HG02981 (cell line): Measurements from ENCODE around the gene SMYD3.
A peak's percentile ranks its signal among the peaks of the same experiment; 100 is the strongest.

Source experiments
- ATAC-seq: cut with Tn5 transposase; IDR thresholded peaks from one replicate; pipeline ENCODE4 v1.9.1; 2021; ENCODE audit warnings: mild to moderate bottlenecking, moderate library complexity; ENCODE audit not compliant: unreplicated experiment

Gene SMYD3

DNA sequence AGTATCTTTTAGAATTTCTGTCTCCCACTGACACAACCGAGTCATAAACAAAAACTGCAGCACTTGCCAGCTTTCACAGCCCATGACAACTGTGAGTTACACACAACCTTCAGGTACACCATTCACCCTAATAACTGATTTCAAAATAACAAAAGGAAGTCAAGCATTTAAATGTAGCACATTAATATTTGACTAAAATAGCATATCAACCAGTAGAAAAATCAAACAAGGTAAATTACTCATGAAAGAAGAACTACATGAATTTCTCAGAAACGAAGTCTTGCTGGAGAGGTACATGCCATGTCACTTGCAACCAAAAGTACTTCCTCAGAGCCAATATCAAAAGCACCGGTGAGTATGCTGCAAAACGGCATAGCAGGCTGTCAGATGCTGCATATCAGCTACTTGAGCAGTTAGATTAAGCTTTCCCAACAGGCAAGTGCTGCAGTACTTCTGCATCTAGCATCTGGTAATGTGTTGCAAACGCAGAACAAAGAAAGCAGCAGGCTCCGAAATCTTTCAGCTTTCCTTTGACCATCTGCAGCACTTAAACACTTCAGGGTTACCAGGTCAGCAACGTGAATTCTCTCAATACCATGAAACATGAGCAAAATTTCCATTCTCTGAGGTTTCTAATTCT, 223.2 kb downstream of the SMYD3 start:
- no peak for ATAC-seq

DNA sequence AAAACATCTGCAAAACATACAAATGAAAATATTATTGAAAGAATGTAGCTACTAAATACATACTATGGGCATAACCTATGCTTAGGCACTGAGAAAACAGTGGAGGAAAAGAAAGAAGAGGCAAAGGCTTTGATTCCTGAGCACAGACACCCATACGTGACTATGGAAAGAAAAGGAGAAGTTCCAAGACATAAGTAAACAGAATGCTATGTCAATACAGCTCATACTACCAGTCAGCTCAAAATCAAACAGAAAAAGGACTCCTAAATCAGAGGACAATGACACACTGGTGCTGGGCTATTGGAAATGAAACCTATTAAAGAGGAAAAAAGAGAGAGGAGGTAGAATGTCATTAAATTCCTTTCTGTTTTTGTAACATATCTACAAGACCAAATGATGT, 225.4 kb downstream of the SMYD3 start:
- no peak for ATAC-seq

DNA sequence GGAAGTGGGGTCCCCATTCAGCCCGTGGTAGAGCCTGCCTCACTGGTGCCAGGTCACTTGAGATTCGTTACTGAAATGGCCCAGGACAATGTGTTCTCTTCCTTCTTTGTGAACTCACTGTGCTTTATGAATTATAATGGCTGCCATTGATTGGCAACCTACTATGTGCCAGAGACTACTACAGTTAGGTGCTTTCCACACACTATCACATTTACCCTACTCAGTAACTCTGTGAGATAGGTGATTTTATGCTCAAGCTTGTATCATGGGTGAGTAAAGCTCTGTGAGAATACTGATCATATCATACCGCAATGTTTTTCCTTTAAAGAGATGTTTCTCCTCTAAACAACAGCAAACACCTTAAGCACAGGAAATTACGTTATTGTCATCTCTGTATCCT, 225.9 kb downstream of the SMYD3 start:
- ATAC-seq = no peak

GRCh38 chr1:246280551-246280950, 226.5 kb downstream of the SMYD3 start:
- no peak for ATAC-seq

- no peak for ATAC-seq
Observed at GRCh38 chr1:246279402-246279801, 227.7 kb downstream of the SMYD3 start.

DNA sequence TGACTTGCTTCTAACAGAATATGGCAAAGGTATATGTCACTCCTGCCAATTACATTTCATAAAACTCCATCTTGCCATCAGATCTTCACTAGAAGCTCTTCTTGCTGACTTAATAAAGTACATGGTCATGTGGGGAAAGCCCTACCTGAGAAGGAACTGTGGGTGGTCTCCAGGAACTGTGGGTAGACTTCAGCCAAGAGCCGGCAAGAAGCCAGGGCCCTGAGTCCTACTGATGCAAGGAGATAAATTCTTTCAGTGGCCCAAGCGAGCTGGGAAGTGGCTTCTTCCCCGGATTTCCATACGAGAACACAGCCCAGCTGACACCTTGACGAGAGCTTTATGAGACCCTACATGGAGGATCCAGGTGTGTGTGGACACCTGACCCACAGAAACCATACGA, 228.7 kb downstream of the SMYD3 start:
- no peak for ATAC-seq

- ATAC-seq = no peak
Observed at GRCh38 chr1:246275036-246275435, 232.0 kb downstream of the SMYD3 start.

- no peak for ATAC-seq
Observed at GRCh38 chr1:246274186-246274585, 232.9 kb downstream of the SMYD3 start.

GRCh38 chr1:246271516-246271915, 235.6 kb downstream of the SMYD3 start:
- ATAC-seq = no peak

GRCh38 chr1:246270236-246270635, 236.8 kb downstream of the SMYD3 start:
- peak; percentile 97 for ATAC-seq

DNA sequence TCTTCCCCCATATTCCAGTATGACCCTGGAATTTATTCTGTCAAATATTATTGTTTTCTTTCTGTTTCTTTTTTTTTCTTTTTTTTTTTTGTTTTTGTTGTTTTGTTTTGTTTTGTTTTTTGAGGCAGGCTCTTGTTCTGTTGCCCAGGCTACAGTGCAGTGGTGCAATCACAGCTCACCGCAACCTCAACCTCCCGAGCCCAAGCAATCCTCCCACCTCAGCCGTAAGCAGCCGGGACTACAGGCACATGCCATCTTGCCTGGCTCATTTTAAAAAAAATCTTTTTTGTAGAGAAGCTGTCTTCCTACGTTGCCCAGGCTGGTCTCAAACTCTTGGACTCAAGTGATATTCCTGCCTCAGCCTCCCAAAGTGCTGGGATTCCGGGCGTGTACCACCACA, 237.6 kb downstream of the SMYD3 start:
- no peak for ATAC-seq

- no peak for ATAC-seq
Observed at GRCh38 chr1:246267896-246268295, 239.2 kb downstream of the SMYD3 start.

GRCh38 chr1:246267426-246267825, 239.7 kb downstream of the SMYD3 start:
- no peak for ATAC-seq

DNA sequence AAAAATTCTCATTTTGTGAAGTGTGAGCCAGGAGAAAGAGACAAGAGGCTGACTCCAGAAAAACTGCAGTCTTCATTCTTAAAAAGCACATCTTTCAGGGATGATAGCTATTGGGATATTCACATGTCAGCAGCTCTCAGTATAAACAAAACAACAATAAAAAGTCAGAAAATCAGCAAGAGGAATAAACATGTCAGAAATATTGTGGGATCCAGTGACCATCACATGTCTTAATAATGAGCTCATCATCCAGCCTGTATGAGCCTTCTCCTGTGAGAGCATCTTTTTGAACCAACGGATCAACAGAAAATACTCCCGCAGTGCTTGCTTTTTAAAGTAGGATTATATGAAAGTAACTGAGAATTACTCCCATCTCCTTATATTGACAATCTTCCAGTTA, 241.6 kb downstream of the SMYD3 start:
- no peak for ATAC-seq

DNA sequence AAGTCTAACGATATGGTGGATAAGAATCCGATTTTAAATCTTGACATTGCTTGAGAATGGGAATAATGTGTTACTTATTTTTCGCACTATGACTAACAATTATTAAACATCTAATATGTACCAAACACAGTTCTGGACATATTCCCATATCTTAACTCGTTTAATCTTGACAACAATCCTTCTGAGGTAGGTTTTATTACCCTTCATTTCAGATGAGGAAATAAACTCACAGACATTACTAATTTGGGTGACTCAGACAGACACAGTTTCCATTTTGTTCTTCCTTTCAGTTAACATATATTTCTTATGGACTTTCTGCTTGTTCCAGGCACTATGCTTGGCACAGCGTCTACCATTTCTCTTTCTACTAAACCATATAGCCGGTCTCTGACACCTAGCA, 244.8 kb downstream of the SMYD3 start:
- ATAC-seq = no peak

- ATAC-seq = no peak
Observed at GRCh38 chr1:246261639-246262038, 245.4 kb downstream of the SMYD3 start.

GRCh38 chr1:246258250-246258649, 248.8 kb downstream of the SMYD3 start:
- ATAC-seq = no peak

GRCh38 chr1:246255773-246256172, 251.3 kb downstream of the SMYD3 start:
- ATAC-seq = no peak

DNA sequence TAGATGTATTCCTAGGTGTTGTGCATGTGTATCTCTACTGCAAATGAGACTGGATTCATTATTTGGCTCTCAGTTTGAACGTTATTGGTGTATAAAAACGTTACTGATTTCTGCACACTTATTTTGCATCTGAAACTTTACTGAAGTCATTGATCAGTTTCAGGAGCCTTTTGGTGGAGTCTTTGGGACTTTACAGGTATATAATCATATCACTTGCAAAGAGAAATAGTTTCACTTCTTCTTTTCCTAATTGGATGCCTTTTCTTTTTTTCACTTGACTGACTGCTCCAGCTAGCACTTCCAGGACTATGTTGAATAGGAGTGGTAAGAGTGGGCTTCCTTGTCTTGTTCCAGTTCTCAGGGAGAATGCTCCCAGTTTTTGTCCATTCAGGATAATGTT, 252.2 kb downstream of the SMYD3 start:
- peak; percentile 71 for ATAC-seq

DNA sequence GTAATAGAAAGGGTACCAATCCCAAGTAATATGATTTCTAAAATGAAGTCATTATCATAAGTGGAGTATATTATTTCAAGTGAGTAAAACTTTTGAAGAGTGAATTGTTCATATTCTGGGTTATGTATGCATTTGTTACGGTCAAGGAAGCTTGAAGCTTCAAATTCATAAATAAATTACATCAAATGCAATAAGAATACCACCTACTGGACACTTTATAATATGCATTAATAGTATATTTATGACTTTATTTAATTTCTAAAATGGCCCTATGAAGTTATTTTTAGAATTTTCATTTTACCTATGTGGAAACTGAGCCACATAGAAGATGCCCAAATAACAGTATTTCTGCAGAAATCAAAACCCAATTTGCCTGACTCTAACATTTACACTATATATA, 260.6 kb downstream of the SMYD3 start:
- ATAC-seq = no peak

GRCh38 chr1:246245541-246245940, 261.5 kb downstream of the SMYD3 start:
- no peak for ATAC-seq

DNA sequence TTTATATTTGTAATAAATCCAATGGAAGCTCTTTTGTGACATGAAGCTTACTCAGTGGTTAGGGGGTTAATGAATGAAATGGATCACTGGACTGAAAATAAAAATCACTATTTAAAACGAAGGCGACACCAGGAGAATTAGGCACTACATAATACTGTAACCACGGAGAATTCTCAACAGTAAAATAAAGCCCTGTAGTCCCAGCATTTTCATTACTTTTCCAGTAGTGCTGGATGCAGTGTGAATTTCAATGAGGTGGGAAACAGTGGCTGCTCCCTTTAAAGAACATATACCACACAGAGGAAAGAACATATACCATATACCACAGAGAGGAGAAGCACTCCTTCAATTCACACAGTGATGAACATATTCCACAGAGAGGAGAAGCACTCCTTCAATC, 275.0 kb downstream of the SMYD3 start:
- ATAC-seq = no peak

DNA sequence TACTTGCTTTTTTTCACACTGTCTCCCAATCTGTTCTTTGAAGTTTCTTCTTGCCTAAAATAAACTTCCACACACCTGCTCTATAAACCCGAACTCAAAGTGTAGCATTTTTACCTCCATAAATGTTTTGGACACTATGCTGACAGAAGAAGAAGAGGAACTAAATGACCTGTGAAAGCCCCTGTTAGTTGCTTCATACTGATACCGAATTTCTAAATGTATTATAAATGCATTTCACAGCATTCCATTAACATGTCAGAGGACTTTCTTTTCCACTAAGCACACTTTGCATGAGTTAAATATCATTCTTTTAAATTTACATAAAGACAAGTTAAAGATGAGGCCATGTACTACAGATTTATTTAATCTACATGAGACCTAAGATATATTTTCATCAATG, 281.0 kb downstream of the SMYD3 start:
- no peak for ATAC-seq
